A549 (cell line): ENCODE results near the gene PEAK3.

Experiments used
- CTCF ChIP-seq: fragments of >200 bp; sonication (Bioruptor Twin); formaldehyde crosslinking; IDR thresholded peaks from 3 replicates; pipeline ENCODE4 v1.5.1; 2016
- EP300 ChIP-seq, 2 experiments: fragments of >200 bp; sonication (Bioruptor Twin); formaldehyde crosslinking; IDR thresholded peaks; 2 replicates in 1 of 2; 3 replicates in 1 of 2; pipeline ENCODE4 v1.6.1; 2016 to 2017
- HOXA7 ChIP-seq: fragments of 250-450 bp; sonication (Bioruptor Pico); IDR thresholded peaks from 2 replicates; pipeline ENCODE4 v1.5.0; 2020; ENCODE audit warnings: mild to moderate bottlenecking, moderate library complexity
- JUN ChIP-seq, 2 experiments: fragments of >200 bp; sonication (Bioruptor Twin); formaldehyde crosslinking; IDR thresholded peaks; 2 replicates in 1 of 2; 3 replicates in 1 of 2; pipeline ENCODE4 v1.6.1; 2016 to 2017
- MAX ChIP-seq: IDR thresholded peaks from 2 replicates; pipeline ENCODE4 v1.6.1; 2012
- NPAS2 ChIP-seq: fragments of 250-450 bp; sonication (Bioruptor Pico); IDR thresholded peaks from 2 replicates; pipeline ENCODE4 v1.8.0; 2022; ENCODE audit warnings: mild to moderate bottlenecking, moderate library complexity, borderline replicate concordance
- NR3C1 ChIP-seq: fragments of >200 bp; sonication (Bioruptor Twin); formaldehyde crosslinking; IDR thresholded peaks from 3 replicates; pipeline ENCODE4 v1.6.1; 2017
- PHF8 ChIP-seq: fragments of 200-600 bp; sonication (generic); IDR thresholded peaks from 2 replicates; pipeline ENCODE4 v1.6.1; 2016; ENCODE audit warnings: low read depth, mild to moderate bottlenecking, antibody characterized with exemption, moderate library complexity, borderline replicate concordance
- POLR2A ChIP-seq: IDR thresholded peaks from 2 replicates; pipeline ENCODE4 v1.6.1; 2012; ENCODE audit warnings: mild to moderate bottlenecking, low read length
- RCOR1 ChIP-seq: fragments of 150-350 bp; IDR thresholded peaks from 2 replicates; pipeline ENCODE4 v1.6.1; 2014; ENCODE audit warnings: antibody characterized with exemption, low read length, low read depth
- SMC3 ChIP-seq: fragments of >200 bp; sonication (Bioruptor Twin); formaldehyde crosslinking; IDR thresholded peaks from 3 replicates; pipeline ENCODE4 v1.6.1; 2018; ENCODE audit warnings: inconsistent platforms
- TF ChIP-seq, protein P1 (sequence below): fragments of >200 bp; sonication (Bioruptor Twin); formaldehyde crosslinking; IDR thresholded peaks from 3 replicates; pipeline ENCODE4 v1.6.1; 2016

DNA sequence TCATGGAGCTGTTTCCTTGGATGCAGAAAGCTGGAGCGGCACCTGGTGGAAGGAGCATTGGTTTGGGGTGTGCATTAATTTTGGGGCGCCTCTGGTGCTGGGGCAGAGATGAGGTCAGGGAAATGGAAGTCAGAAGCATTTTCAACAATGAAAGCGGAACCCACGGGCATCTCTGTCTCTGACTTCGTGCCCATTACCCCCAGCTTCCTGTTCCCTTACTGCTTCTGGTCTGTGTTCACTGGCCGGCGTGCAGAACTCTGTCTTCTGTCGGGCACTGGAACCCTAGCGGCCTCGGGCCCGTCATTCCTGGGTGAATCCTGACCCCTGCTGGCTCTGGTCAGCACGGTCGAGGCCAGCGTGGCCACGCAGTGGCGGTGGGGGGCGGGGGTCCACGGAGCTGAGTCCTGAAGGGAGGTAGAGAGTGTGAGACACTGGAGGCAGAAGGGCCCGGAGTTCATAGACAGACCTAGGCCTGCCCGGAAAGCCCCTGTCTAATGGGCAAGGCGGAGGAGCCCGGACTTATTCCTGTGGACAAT, 33.9 kb upstream of the PEAK3 start:
- TF ChIP-seq PHF8 = no peak
- TF ChIP-seq JUN (IDR thresholded peaks at IDR 0.05) = no peak
- TF ChIP-seq CTCF = peak; percentile 36; the same call in 2 of the 3 replicates
- no peak for TF ChIP-seq POLR2A
- TF ChIP-seq SMC3 = peak; percentile 46; the same call in 2 of the 3 replicates
- no peak for TF ChIP-seq MAX
- TF ChIP-seq NPAS2 = no peak
- no peak for TF ChIP-seq NR3C1
- no peak for TF ChIP-seq HOXA7 (CRISPR knock-in tag)
- TF ChIP-seq RCOR1 = no peak
- TF ChIP-seq, protein P1, sequence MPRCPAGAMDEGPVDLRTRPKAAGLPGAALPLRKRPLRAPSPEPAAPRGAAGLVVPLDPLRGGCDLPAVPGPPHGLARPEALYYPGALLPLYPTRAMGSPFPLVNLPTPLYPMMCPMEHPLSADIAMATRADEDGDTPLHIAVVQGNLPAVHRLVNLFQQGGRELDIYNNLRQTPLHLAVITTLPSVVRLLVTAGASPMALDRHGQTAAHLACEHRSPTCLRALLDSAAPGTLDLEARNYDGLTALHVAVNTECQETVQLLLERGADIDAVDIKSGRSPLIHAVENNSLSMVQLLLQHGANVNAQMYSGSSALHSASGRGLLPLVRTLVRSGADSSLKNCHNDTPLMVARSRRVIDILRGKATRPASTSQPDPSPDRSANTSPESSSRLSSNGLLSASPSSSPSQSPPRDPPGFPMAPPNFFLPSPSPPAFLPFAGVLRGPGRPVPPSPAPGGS = no peak
- no peak for TF ChIP-seq EP300 (IDR thresholded peaks at IDR 0.05)
